GM12878 (cell line): ENCODE results near the gene NSFL1C. TPM values are rescaled to one million over a fixed set of nuclear protein-coding genes. Genes with fewer than 3 reads are reported as not detected.

Source experiments
- ATF3 ChIP-seq: IDR thresholded peaks from 2 replicates; pipeline ENCODE4 v1.6.1; 2011; ENCODE audit warnings: low read depth, mild to moderate bottlenecking, low read length, moderate library complexity, borderline replicate concordance; ENCODE audit errors: extremely low read depth
- ATF7 ChIP-seq: fragments of 450-650 bp; IDR thresholded peaks from 2 replicates; pipeline ENCODE4 v1.6.1; 2016; ENCODE audit warnings: low read depth, mild to moderate bottlenecking
- BCL3 ChIP-seq: IDR thresholded peaks from 2 replicates; pipeline ENCODE4 v1.6.1; 2011; ENCODE audit warnings: borderline replicate concordance, low read depth, mild to moderate bottlenecking, moderate library complexity, low read length; ENCODE audit not compliant: insufficient read depth, poor library complexity, severe bottlenecking
- BRCA1 ChIP-seq: IDR thresholded peaks from 2 replicates; pipeline ENCODE4 v1.6.1; 2011; ENCODE audit warnings: low read depth, low read length, improper control_type of control experiment
- E4F1 ChIP-seq: fragments of 450-650 bp; IDR thresholded peaks from 2 replicates; pipeline ENCODE4 v1.6.1; 2018; ENCODE audit warnings: borderline replicate concordance, mild to moderate bottlenecking; ENCODE audit not compliant: partially characterized antibody
- EGR1 ChIP-seq, 2 experiments: IDR thresholded peaks; 1 replicate in 1 of 2; 2 replicates in 1 of 2; pipeline ENCODE4 v1.6.1; 2011 to 2012; ENCODE audit warnings: low read depth in 2 of 2, low read length in 2 of 2, borderline replicate concordance in 1 of 2, mild to moderate bottlenecking in 1 of 2, moderate library complexity in 1 of 2
- HDAC6 ChIP-seq: fragments of 200-600 bp; sonication (generic); IDR thresholded peaks from one replicate; pipeline ENCODE4 v1.8.0; 2017; ENCODE audit warnings: antibody characterized with exemption; ENCODE audit not compliant: unreplicated experiment
- MEF2B ChIP-seq: fragments of 450-650 bp; IDR thresholded peaks from 2 replicates; pipeline ENCODE4 v1.6.1; 2018; ENCODE audit warnings: mild to moderate bottlenecking, moderate library complexity; ENCODE audit not compliant: partially characterized antibody, poor library complexity, severe bottlenecking
- MTA2 ChIP-seq: fragments of 450-650 bp; IDR thresholded peaks from 2 replicates; pipeline ENCODE4 v1.6.1; 2016; ENCODE audit warnings: low read depth, mild to moderate bottlenecking, moderate library complexity
- MYB ChIP-seq: fragments of 150-350 bp; IDR thresholded peaks from 2 replicates; pipeline ENCODE4 v1.6.1; 2014; ENCODE audit warnings: mild to moderate bottlenecking, low read depth, low read length, borderline replicate concordance
- NFIC ChIP-seq: IDR thresholded peaks from 2 replicates; pipeline ENCODE4 v1.6.1; 2012; ENCODE audit warnings: low read depth, mild to moderate bottlenecking, inconsistent platforms, low read length, moderate library complexity
- NR2C1 ChIP-seq: fragments of 450-650 bp; IDR thresholded peaks from 2 replicates; pipeline ENCODE4 v1.6.1; 2017; ENCODE audit warnings: antibody characterized with exemption, mild to moderate bottlenecking, moderate library complexity
- PAX8 ChIP-seq: fragments of 450-650 bp; IDR thresholded peaks from 2 replicates; pipeline ENCODE4 v1.6.1; 2017; ENCODE audit warnings: mild to moderate bottlenecking, moderate library complexity
- RFX5 ChIP-seq: IDR thresholded peaks from 2 replicates; pipeline ENCODE4 v1.6.1; 2011; ENCODE audit warnings: low read depth, low read length, improper control_type of control experiment
- SMAD1 ChIP-seq: fragments of 450-650 bp; IDR thresholded peaks from 2 replicates; pipeline ENCODE4 v1.6.1; 2018; ENCODE audit warnings: mild to moderate bottlenecking, low read depth; ENCODE audit not compliant: partially characterized antibody
- SMAD5 ChIP-seq: IDR thresholded peaks from 2 replicates; pipeline ENCODE4 v1.6.1; 2016; ENCODE audit warnings: antibody characterized with exemption, low read depth
- SPI1 ChIP-seq: IDR thresholded peaks from 2 replicates; pipeline ENCODE4 v1.6.1; 2011; ENCODE audit warnings: low read depth, mild to moderate bottlenecking, low read length, moderate library complexity, borderline replicate concordance; ENCODE audit not compliant: insufficient read depth
- STAT1 ChIP-seq: fragments of 450-650 bp; conservative IDR thresholded peaks from 2 replicates; pipeline ENCODE4 v1.6.1; 2014; ENCODE audit warnings: antibody characterized with exemption, mild to moderate bottlenecking
- TCF3 ChIP-seq: IDR thresholded peaks from 2 replicates; pipeline ENCODE4 v1.6.1; 2012; ENCODE audit warnings: low read depth, mild to moderate bottlenecking, low read length, borderline replicate concordance; ENCODE audit not compliant: insufficient read depth
- YY1 ChIP-seq: IDR thresholded peaks from 2 replicates; pipeline ENCODE4 v1.6.1; 2011; ENCODE audit warnings: low read depth, mild to moderate bottlenecking, low read length
- ZBTB33 ChIP-seq: fragments of 450-650 bp; IDR thresholded peaks from 2 replicates; pipeline ENCODE4 v1.6.1; 2017; ENCODE audit warnings: mild to moderate bottlenecking
- ZNF217 ChIP-seq: fragments of 450-650 bp; IDR thresholded peaks from 2 replicates; pipeline ENCODE4 v1.6.1; 2017; ENCODE audit warnings: antibody characterized with exemption, mild to moderate bottlenecking
- polyA plus RNA-seq, 11 experiments: library from polyadenylated mRNA; depleted of rRNA in 4 of 11; unstranded in 6 of 11; stranded (reverse) in 5 of 11; fragments of >200 nt; fragmentation: Nextera tagmentation in 4 of 11; fragmentation: Illumina TruSeq in 1 of 11; extraction: Ambion mirVana in 4 of 11; extraction: Trizol in 1 of 11; gene quantifications; 1 replicate in 1 of 11; 2 replicates in 10 of 11; pipeline versions ENCODE4 v1.2.1 to v1.2.3, GENCODE V29; 2011 to 2016; ENCODE audit warnings: inconsistent platforms in 2 of 11, missing spikeins in 2 of 11, low read depth in 1 of 11
- total RNA-seq, 4 experiments: library from RNA; depleted of rRNA in 3 of 4; stranded (reverse); fragments of >200 nt in 3 of 4; fragmentation: Illumina TruSeq in 1 of 4; extraction: Trizol in 1 of 4; gene quantifications; 2 replicates each; pipeline versions ENCODE4 v1.2.1 to v1.2.3, GENCODE V29; 2013 to 2021

Gene NSFL1C
- total and polyA plus RNA-seq, 10 of the 15 experiments (the other 5 are each of a cell fraction or from before 2014, with no cell fraction given): 21.5 to 100 (median 38.1) TPM

- TF ChIP-seq BCL3 (no peak), ATF3 (no peak), PAX8 (no peak), ZBTB33 (no peak), ZNF217 (no peak), BRCA1 (no peak), E4F1 (no peak), TCF3 (peak; percentile 57; the same call in 1 of the 2 replicates), SPI1 (peak; percentile 42; the same call in 1 of the 2 replicates), STAT1 (no peak), SMAD1 (no peak), EGR1 (IDR thresholded peaks at IDR 0.05; ENCODE audit: borderline replicate concordance in 1 of 2, low read depth in 2 of 2, low read length in 2 of 2) (no peak), NR2C1 (no peak), HDAC6 (no peak), NFIC (peak; percentile 59; the same call in 1 of the 2 replicates), MEF2B (peak; percentile 37), YY1 (peak; percentile 91), MTA2 (peak; percentile 83), MYB (no peak), RFX5 (no peak), SMAD5 (no peak), ATF7 (peak; percentile 58; the same call in 1 of the 2 replicates)
These were observed 31.9 kb downstream of the NSFL1C start (continued) for GRCh38 chr20:1434571-1435336.
